GM23338 (cell line): ENCODE data around the gene GLP1R. TPM values are rescaled to one million over a fixed set of nuclear protein-coding genes. Genes with fewer than 3 reads are reported as not detected.

ENCODE experiments used
- ATAC-seq: fragments of 200-7000 bp; cut with Tn5 transposase; 3 replicates; pipeline ENCODE4 v1.9.1; 2020
- DNase-seq: peaks from one replicate; pipeline ENCODE4 v3.0.0-alpha.2; 2015; ENCODE audit warnings: low spot score
- H2AFZ ChIP-seq: fragments of 200-600 bp; sonication (generic); 2 replicates; pipeline ENCODE4 v1.8.0; 2016; ENCODE audit warnings: antibody characterized with exemption, mild to moderate bottlenecking, moderate library complexity
- H3F3A ChIP-seq: fragments of 200-600 bp; sonication (generic); replicated peaks from 2 replicates; pipeline ENCODE4 v1.8.0; 2017; ENCODE audit warnings: antibody characterized with exemption, mixed run types, low read depth
- H3K27ac ChIP-seq: fragments of 200-600 bp; sonication (generic); 2 replicates; pipeline ENCODE4 v1.6.1; 2016; ENCODE audit warnings: low read depth
- H3K27me3 ChIP-seq: fragments of 200-600 bp; sonication (generic); 2 replicates; pipeline ENCODE4 v1.8.0; 2016; ENCODE audit warnings: mild to moderate bottlenecking, mixed run types, moderate library complexity; ENCODE audit not compliant: insufficient read depth
- H3K36me3 ChIP-seq: fragments of 200-600 bp; sonication (generic); 2 replicates; pipeline ENCODE4 v1.8.0; 2016; ENCODE audit warnings: mild to moderate bottlenecking; ENCODE audit not compliant: insufficient read depth
- H3K4me1 ChIP-seq: fragments of 200-600 bp; sonication (generic); 2 replicates; pipeline ENCODE4 v1.8.0; 2016; ENCODE audit warnings: mild to moderate bottlenecking, moderate library complexity; ENCODE audit not compliant: insufficient read depth
- H3K4me2 ChIP-seq: fragments of 200-600 bp; sonication (generic); 2 replicates; pipeline ENCODE4 v1.7.1; 2017; ENCODE audit warnings: mixed run types
- H3K4me3 ChIP-seq: fragments of 200-600 bp; sonication (generic); 2 replicates; pipeline ENCODE4 v1.6.1; 2016; ENCODE audit warnings: mixed run types
- H3K79me2 ChIP-seq: fragments of 200-600 bp; sonication (generic); replicated peaks from 2 replicates; pipeline ENCODE4 v1.8.0; 2017; ENCODE audit warnings: mild to moderate bottlenecking; ENCODE audit not compliant: insufficient read depth
- H3K9me2 ChIP-seq: fragments of 200-600 bp; sonication (generic); 2 replicates; pipeline ENCODE4 v1.8.0; 2017; ENCODE audit not compliant: insufficient read depth
- H4K20me1 ChIP-seq: fragments of 200-600 bp; sonication (generic); replicated peaks from 2 replicates; pipeline ENCODE4 v1.8.0; 2017; ENCODE audit warnings: mild to moderate bottlenecking; ENCODE audit not compliant: insufficient read depth
- H3K27ac Mint-ChIP-seq: 2 replicates; pipeline ENCODE4 v1.8.0; 2020; ENCODE audit warnings: inconsistent platforms, mild to moderate bottlenecking, moderate library complexity, mixed read lengths
- H3K27me3 Mint-ChIP-seq: 3 replicates; pipeline ENCODE4 v1.8.0; 2022; ENCODE audit warnings: low read depth, mild to moderate bottlenecking, moderate library complexity, mixed read lengths, inconsistent platforms; ENCODE audit not compliant: insufficient read depth, poor library complexity
- H3K36me3 Mint-ChIP-seq: 3 replicates; pipeline ENCODE4 v1.8.0; 2021; ENCODE audit warnings: low read depth, mild to moderate bottlenecking, inconsistent platforms, moderate library complexity, mixed read lengths
- H3K4me1 Mint-ChIP-seq: 3 replicates; pipeline ENCODE4 v1.8.0; 2020; ENCODE audit warnings: mild to moderate bottlenecking, inconsistent platforms, mixed read lengths
- H3K4me3 Mint-ChIP-seq: 3 replicates; pipeline ENCODE4 v1.8.0; 2021; ENCODE audit warnings: moderate library complexity, mild to moderate bottlenecking, inconsistent platforms, mixed read lengths
- H3K9me3 Mint-ChIP-seq: 3 replicates; pipeline ENCODE4 v1.8.0; 2020; ENCODE audit warnings: moderate library complexity, mild to moderate bottlenecking, inconsistent platforms, mixed read lengths
- CREB1 ChIP-seq: fragments of 250-450 bp; sonication (Bioruptor Pico); IDR thresholded peaks from 2 replicates; pipeline ENCODE4 v1.5.0; 2020; ENCODE audit warnings: low read depth, mild to moderate bottlenecking, moderate library complexity
- CTCF ChIP-seq, 2 experiments: fragments of 200-600 bp in 1 of 2; sonication (generic) in 1 of 2; conservative IDR thresholded peaks; 2 replicates each; pipeline versions ENCODE4 v1.5.1 to v1.6.1; 2016 to 2017; ENCODE audit warnings: antibody characterized with exemption in 2 of 2, low read depth in 2 of 2, mild to moderate bottlenecking in 2 of 2, moderate library complexity in 1 of 2
- ETS1 ChIP-seq: IDR thresholded peaks from 2 replicates; pipeline ENCODE4 v1.6.1; 2016; ENCODE audit warnings: antibody characterized with exemption
- EZH2 ChIP-seq: fragments of 200-600 bp; sonication (generic); IDR thresholded peaks from one replicate; pipeline ENCODE4 v1.8.0; 2017; ENCODE audit warnings: antibody characterized with exemption, mild to moderate bottlenecking, low read depth; ENCODE audit not compliant: unreplicated experiment
- EZH2phosphoT487 ChIP-seq: fragments of 200-600 bp; sonication (generic); IDR thresholded peaks from one replicate; pipeline ENCODE4 v1.8.1; 2018; ENCODE audit warnings: antibody characterized with exemption; ENCODE audit not compliant: unreplicated experiment
- POLR2AphosphoS5 ChIP-seq: IDR thresholded peaks from 2 replicates; pipeline ENCODE4 v1.6.1; 2016; ENCODE audit warnings: antibody characterized with exemption, low read depth
- REST ChIP-seq: IDR thresholded peaks from one replicate; pipeline ENCODE4 v1.6.1; 2018; ENCODE audit warnings: antibody characterized with exemption; ENCODE audit not compliant: unreplicated experiment
- polyA plus RNA-seq: library from polyadenylated mRNA; unstranded; fragments of >200 nt; fragmentation: Nextera tagmentation; extraction: Ambion mirVana; gene quantifications from 2 replicates; pipeline ENCODE4 v1.2.1, GENCODE V29; 2016
- total RNA-seq: library from RNA; depleted of rRNA; stranded (reverse); fragments of >200 nt; shearing (Covaris generic); gene quantifications from 2 replicates; pipeline ENCODE4 v1.2.3, GENCODE V29; 2014
- TF ChIP-seq, protein P1 (sequence below): fragments of 250-450 bp; sonication (Bioruptor Pico); IDR thresholded peaks from 2 replicates; pipeline ENCODE4 v1.5.0; 2020; ENCODE audit warnings: mild to moderate bottlenecking, moderate library complexity

GLP1R gene
- total and polyA plus RNA-seq, 2 experiments from 2014 or later: 0.42 to 3.7 TPM

- no peaks in the 10 kb centered on the region for H3K9me2 ChIP-seq
- no peaks in the 10 kb centered on the region for H3K79me2 ChIP-seq
- H3K36me3 ChIP-seq: no peaks in the 10 kb centered on the region
- peaks cover 40% of the 10 kb centered on the region for H3K27me3 Mint-ChIP-seq
- TF ChIP-seq CREB1 (CRISPR knock-in tag): no peak
- no peak for TF ChIP-seq EZH2
- TF ChIP-seq POLR2AphosphoS5: no peak
- TF ChIP-seq, protein P1, sequence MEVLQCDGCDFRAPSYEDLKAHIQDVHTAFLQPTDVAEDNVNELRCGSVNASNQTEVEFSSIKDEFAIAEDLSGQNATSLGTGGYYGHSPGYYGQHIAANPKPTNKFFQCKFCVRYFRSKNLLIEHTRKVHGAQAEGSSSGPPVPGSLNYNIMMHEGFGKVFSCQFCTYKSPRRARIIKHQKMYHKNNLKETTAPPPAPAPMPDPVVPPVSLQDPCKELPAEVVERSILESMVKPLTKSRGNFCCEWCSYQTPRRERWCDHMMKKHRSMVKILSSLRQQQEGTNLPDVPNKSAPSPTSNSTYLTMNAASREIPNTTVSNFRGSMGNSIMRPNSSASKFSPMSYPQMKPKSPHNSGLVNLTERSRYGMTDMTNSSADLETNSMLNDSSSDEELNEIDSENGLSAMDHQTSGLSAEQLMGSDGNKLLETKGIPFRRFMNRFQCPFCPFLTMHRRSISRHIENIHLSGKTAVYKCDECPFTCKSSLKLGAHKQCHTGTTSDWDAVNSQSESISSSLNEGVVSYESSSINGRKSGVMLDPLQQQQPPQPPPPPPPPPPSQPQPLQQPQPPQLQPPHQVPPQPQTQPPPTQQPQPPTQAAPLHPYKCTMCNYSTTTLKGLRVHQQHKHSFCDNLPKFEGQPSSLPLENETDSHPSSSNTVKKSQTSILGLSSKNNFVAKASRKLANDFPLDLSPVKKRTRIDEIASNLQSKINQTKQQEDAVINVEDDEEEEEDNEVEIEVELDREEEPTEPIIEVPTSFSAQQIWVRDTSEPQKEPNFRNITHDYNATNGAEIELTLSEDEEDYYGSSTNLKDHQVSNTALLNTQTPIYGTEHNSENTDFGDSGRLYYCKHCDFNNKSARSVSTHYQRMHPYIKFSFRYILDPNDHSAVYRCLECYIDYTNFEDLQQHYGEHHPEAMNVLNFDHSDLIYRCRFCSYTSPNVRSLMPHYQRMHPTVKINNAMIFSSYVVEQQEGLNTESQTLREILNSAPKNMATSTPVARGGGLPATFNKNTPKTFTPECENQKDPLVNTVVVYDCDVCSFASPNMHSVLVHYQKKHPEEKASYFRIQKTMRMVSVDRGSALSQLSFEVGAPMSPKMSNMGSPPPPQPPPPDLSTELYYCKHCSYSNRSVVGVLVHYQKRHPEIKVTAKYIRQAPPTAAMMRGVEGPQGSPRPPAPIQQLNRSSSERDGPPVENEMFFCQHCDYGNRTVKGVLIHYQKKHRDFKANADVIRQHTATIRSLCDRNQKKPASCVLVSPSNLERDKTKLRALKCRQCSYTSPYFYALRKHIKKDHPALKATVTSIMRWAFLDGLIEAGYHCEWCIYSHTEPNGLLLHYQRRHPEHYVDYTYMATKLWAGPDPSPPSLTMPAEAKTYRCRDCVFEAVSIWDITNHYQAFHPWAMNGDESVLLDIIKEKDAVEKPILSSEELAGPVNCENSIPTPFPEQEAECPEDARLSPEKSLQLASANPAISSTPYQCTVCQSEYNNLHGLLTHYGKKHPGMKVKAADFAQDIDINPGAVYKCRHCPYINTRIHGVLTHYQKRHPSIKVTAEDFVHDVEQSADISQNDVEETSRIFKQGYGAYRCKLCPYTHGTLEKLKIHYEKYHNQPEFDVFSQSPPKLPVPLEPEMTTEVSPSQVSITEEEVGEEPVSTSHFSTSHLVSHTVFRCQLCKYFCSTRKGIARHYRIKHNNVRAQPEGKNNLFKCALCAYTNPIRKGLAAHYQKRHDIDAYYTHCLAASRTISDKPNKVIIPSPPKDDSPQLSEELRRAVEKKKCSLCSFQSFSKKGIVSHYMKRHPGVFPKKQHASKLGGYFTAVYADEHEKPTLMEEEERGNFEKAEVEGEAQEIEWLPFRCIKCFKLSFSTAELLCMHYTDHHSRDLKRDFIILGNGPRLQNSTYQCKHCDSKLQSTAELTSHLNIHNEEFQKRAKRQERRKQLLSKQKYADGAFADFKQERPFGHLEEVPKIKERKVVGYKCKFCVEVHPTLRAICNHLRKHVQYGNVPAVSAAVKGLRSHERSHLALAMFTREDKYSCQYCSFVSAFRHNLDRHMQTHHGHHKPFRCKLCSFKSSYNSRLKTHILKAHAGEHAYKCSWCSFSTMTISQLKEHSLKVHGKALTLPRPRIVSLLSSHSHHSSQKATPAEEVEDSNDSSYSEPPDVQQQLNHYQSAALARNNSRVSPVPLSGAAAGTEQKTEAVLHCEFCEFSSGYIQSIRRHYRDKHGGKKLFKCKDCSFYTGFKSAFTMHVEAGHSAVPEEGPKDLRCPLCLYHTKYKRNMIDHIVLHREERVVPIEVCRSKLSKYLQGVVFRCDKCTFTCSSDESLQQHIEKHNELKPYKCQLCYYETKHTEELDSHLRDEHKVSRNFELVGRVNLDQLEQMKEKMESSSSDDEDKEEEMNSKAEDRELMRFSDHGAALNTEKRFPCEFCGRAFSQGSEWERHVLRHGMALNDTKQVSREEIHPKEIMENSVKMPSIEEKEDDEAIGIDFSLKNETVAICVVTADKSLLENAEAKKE (CRISPR knock-in tag): no peak
- TF ChIP-seq CTCF (conservative IDR thresholded peaks at IDR 0.05; ENCODE audit: low read depth in 2 of 2): peak; percentile 23 to 53; a peak in 2 of 4 replicates
- no peak for TF ChIP-seq ETS1
- no peak for TF ChIP-seq EZH2phosphoT487
- peak; percentile 50 for TF ChIP-seq REST
- peak; percentile 12 for ATAC-seq
- H3K4me1 Mint-ChIP-seq: peaks cover 18% of the 10 kb centered on the region
- H3K4me1 ChIP-seq: peaks cover 25% of the 10 kb centered on the region; the same call in 1 of the 2 replicates
- peak overlapping the region; percentile 92 for H3K4me2 ChIP-seq
- H4K20me1 ChIP-seq: peaks cover 7% of the 10 kb centered on the region; the same call in 1 of the 2 replicates
- H3K36me3 Mint-ChIP-seq: no peaks in the 10 kb centered on the region
- peak overlapping the region; percentile 94; the same call in 1 of the 2 replicates for H2AFZ ChIP-seq
- H3K4me3 ChIP-seq: peak overlapping the region; percentile 75
- H3K27me3 ChIP-seq: peaks cover 40% of the 10 kb centered on the region
- H3K27ac ChIP-seq: no peak overlapping the region
- no peaks in the 10 kb centered on the region for H3K9me3 Mint-ChIP-seq
- H3F3A ChIP-seq: no peaks in the 10 kb centered on the region
- H3K4me3 Mint-ChIP-seq: peak overlapping the region; percentile 81
- H3K27ac Mint-ChIP-seq: no peak overlapping the region
- peak; percentile 57 for DNase-seq
Measured at GRCh38 chr6:39049575-39050283, 1.1 kb downstream of the GLP1R start.
